ENCODE results near the gene ZNF554.
A peak's percentile ranks its signal among the peaks of the same experiment; 100 is the strongest.

Gene ZNF554

DNA sequence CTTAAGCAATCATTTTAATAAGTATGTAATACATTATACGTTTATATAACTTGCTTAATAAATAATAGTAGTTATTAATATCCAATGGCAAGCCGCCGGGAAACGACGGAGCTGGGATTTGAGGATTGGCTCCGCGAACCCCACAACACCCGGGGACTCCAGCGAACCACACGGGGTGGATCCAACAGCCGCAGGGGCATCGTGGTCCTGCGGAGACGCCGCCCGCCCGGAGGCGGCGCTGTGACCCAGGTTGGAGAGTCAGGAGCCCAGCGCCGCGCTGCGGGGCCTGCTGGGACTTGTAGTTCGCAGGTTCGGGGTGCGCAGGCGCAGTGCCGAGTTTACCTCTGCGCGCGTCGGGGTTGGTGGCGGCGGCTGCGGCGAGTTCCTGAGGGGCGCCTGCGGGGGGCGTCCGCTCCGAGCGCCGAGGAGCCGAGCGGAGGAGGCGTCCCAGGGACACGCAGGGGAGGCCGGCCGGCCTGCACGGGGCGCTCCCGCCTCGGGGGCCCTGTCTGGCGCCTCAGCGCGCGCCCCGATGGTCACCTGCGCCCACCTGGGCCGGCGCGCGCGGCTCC lies at the start of gene ZNF554:
ZNF554 (plus strand) TSS at position 329 of the 572 bp plus-strand sequence; CDS start at position 533, 204 bp downstream.
- H3K27ac ChIP-seq = peak within 1 kb of the TSS; percentile 72; the same call in 1 of the 2 replicates
- peak; percentile 97 for TF ChIP-seq CTCF (conservative IDR thresholded peaks at IDR 0.05)

DNA sequence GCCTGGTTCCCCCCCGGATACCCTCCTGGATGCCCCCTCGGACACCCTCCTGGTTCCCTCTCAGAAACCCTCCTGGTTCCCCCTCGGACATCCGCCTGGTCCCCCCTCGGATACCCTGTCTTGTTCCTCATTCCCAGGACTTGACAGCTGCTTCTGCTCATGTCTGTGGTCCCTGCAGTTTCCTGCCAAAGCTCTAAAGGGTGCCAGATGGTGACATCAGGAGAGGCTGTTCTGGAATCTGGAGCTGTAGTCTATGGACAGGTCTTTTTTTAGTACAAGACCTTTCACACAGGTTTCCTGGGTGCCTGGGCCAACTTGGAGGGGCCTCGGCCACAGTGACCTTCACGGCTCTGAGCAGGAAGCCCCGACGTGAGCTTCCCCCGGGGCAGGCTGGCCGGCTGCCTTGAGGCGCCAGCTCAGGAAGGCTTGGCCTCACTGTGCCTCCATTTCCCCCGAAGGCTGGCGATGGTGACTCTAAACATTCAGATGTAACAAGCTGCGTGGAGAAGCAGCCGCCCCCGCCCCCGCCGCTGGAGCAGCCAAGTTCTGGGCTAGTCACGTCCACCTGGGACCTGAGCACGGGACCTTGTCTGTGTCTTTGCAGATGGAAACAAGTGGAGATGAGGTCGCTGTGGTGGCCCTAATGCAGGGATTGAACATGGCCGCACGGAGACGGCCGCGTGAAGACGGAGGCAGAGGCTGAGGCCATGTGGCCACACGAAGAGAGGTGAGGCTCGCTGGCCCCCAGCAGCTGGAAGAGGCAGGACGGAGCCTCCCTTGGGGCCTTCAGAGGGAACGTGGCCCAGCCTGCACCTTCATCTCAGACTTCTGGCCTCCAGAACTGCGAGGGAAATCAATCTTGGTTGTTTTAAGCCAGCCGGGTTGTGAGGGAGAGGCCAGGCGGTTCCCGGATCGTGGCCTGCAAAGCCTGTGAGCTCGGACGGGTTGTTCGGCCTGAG lies 49.3 kb upstream of the ZNF554 start:
- no peak overlapping the region for H3K27ac ChIP-seq
- TF ChIP-seq CTCF (conservative IDR thresholded peaks at IDR 0.05) = no peak

DNA sequence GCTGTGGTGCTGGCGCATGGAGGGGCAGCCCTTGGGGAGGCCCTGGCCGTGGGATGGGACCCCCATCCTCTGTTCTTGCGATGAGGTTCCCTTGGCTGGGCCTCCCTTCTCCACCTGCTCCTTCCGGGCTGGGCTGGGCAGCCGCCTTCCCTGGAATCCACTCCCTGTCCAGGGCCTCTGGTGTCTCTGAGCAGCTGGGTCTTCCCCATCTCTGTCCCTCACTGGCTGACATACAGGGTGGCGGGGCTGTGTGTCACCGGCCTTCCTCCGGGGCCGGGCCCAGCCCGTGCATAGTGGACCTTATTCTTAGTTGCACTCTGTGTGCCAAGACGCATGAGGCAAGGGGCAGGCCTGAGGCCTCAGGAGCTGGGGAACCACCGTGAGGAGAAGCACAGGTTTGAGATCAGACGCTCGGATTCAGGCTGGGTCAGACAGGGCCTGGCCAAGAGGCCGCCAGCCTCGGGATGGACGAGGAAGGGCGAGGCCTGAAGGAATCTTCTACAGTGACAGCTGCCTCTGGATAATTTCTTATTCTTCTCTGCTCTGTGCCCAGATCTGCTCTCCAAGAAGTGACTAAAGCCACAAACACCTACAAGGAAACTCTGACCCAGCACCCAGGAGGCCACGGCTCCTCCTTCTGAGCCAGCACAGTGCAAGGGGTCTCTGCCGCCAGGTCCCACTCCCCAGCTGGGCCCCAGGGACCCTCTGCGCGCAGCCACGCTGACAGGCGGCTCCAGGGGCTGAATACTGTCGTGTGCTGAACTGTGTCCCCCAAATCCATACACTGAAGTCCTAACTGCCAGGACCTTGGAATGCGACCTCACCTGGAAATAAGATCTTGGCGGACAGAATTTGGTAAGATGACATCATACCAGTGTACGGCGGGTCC lies 47.6 kb upstream of the ZNF554 start:
- TF ChIP-seq CTCF (conservative IDR thresholded peaks at IDR 0.05) = no peak
- H3K27ac ChIP-seq = no peak overlapping the region

DNA sequence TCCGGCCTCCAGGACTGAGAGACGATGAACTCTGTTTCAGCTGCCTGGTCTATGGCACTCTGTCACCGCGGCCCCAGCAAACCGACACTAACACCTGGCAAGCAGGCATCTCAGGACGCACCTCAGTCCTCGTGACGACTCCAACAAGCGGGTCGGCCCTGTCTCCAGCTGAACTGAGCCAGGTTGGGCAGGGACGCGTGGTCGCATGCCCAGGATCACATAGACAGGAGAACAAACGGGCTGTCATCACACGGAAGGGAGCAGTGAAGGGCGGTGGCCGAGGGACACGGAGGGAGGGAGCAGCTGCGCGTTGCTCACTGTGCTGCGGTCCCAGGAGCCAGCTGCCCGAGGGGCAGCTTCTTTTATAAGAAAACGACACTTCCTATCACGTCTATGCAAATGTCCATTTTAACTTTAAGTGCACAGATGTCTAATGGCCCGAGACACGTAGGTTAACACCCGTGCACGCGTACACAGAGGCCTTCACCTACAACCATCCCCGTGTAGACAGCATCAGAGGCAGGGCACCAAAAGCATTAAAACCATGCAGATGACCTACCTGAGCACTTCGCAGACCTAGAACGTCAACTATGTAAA lies 45.5 kb upstream of the ZNF554 start:
- no peak for TF ChIP-seq CTCF (conservative IDR thresholded peaks at IDR 0.05)
- H3K27ac ChIP-seq = no peak overlapping the region

DNA sequence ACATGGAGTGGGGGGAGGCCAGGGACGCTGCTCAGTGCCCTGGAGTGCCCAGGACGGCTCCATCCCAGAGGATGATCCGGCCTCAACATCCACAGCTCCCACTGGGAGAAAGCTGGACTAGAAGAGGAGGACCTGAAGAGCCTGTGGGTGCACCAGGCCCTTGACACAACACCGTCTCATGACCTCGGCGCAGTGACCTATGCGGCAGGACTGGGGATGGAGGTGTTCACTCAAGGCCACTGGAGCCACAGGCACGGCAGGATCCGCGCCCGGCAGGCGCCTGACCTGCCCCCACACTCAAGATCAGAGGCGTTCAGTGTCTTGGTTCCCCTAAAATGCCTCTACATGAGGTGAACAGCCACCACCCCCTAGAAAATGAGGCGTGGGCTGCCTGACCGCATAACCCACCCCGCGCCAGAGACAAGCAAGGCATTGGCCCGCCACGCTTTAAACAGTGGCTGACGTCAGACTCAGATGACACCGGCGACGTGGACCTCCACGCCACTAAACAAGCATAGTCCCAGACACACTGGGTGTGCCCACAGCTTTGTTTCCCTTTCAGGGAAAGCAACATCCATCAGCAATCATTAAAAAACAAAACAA lies 44.6 kb upstream of the ZNF554 start:
- no peak for TF ChIP-seq CTCF (conservative IDR thresholded peaks at IDR 0.05)
- H3K27ac ChIP-seq = no peak overlapping the region

- no peak for TF ChIP-seq CTCF (conservative IDR thresholded peaks at IDR 0.05)
- no peak overlapping the region for H3K27ac ChIP-seq
Observed at GRCh38 chr19:2775556-2776430, 43.9 kb upstream of the ZNF554 start.

All from VCaP (cell line).